ENCODE measurements around the gene EXTL1.
A peak's percentile ranks its signal among the peaks of the same experiment; 100 is the strongest.

Gene EXTL1

DNA sequence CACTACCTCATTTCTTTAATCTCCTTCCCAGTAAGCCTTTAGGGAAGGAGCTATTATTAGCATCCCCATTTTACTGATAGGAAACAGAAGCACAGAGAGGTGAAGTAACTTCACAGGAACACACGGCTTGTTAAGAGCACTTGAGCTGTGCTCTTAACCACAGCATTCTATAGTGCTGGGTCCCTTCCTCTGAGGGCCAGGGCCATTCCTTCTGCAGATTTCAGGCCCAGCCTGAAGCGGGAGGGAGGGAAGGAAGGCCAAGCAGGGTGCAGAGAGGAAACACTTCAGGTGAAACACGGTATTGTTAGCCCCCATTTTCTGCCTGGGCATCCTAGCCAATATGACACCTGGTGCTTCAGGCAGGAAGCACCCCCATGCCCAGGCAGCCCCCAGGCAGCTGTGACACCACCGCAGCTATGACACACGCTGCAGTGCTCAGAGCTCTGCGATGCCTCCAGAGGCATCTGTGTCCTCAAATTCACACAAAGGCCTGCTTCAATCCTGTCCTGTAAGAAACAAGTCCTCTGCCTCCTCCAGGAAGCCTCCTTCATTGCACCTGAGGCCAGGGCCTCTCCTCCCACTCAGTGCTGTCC is 4.5 kb upstream of the EXTL1 start:
- TF ChIP-seq CTCF (IDR thresholded peaks at IDR 0.05; ENCODE audit: low read depth, low read length): no peak
- DNase-seq (ENCODE audit: low read depth in 2 of 2): no peak
- H3K4me3 ChIP-seq (replicated peaks in 1 of 2; ENCODE audit: low read depth in 2 of 2, low read length in 2 of 2): no peak overlapping the region

GRCh38 chr1:26017606-26018005 is 4.0 kb upstream of the EXTL1 start:
- no peak overlapping the region for H3K4me3 ChIP-seq (replicated peaks in 1 of 2; ENCODE audit: low read depth in 2 of 2, low read length in 2 of 2)
- TF ChIP-seq CTCF (IDR thresholded peaks at IDR 0.05; ENCODE audit: low read depth, low read length): no peak
- DNase-seq (ENCODE audit: low read depth in 2 of 2): no peak

DNA sequence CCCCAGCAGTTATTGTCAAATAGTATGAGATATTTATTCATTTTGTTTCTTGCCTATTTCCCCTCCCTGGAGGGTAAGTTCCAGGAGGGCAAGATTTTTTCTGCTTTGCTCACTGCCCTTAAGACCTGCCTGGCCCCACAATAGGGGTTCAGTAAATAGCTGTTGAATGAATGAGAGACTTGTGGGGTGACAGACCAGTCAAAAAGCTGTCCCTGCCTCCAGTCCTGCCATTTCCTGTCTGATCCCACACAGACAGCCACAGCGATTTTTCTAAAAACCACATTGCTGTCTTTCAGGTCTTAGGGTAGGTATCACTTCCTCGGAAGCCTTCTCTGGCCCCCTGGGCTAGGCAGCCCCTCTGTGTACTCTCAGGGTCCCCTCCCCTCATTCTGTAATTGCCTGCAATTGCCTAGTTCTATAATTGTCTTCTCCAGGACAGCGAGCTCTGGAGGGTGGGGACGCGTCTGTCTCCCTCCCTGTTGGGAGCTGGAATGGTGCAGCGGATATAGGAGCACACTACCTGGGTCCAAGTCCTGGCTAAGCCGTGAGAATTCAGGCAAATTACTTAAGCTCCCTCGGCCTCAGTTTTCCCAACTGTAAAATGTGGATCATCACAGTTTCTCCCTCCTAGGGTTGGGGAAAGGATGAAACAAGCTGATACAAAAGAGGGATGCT is 1.8 kb upstream of the EXTL1 start:
- peak in 1 of 2 donors; percentile 68 for DNase-seq (ENCODE audit: low read depth in 2 of 2)
- no peak overlapping the region for H3K4me3 ChIP-seq (replicated peaks in 1 of 2; ENCODE audit: low read depth in 2 of 2, low read length in 2 of 2)
- TF ChIP-seq CTCF (IDR thresholded peaks at IDR 0.05; ENCODE audit: low read depth, low read length): no peak

GRCh38 chr1:26020330-26020768 is 1.2 kb upstream of the EXTL1 start:
- peak; percentile 42 to 51 for DNase-seq (ENCODE audit: low read depth in 2 of 2)
- H3K4me3 ChIP-seq (replicated peaks in 1 of 2; ENCODE audit: low read depth in 2 of 2, low read length in 2 of 2): no peak overlapping the region
- TF ChIP-seq CTCF (IDR thresholded peaks at IDR 0.05; ENCODE audit: low read depth, low read length): no peak

DNA sequence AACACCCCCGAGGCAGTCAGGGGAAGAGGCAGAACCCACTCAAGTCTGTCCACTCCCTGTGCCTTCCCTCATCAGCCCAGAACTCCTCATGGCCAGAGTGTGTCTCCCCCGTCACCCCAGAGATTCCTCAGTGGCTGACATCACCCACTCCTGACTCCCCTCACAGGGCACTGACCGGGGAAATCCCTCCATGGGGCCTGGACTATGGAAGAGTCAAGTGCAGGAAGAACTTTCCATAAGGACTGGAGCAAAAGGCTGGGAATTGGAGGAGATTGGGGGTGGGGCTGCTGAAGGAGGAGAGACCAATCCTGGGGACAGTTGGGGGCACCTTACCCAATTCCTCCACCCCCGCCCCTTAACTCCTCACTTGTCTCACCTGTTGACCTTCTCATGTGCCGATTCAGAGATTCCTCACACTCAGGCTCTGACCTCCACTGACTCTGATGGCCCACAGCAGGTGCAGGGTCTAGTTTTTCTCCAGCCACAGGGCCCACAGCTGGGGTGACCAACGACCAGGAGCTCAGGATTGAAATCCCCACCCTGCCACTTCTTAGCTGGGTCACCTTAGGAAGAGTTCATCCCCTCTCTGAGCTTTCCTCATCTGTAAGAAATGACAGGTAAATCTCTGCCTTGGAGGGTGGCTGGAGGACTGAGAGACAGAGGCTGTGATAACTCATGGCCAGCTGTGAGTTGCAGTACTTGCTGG is 481 bp upstream of the EXTL1 start:
- no peak for TF ChIP-seq CTCF (IDR thresholded peaks at IDR 0.05; ENCODE audit: low read depth, low read length)
- DNase-seq (ENCODE audit: low read depth in 2 of 2): no peak
- H3K4me3 ChIP-seq (replicated peaks in 1 of 2; ENCODE audit: low read depth in 2 of 2, low read length in 2 of 2): no peak overlapping the region

DNA sequence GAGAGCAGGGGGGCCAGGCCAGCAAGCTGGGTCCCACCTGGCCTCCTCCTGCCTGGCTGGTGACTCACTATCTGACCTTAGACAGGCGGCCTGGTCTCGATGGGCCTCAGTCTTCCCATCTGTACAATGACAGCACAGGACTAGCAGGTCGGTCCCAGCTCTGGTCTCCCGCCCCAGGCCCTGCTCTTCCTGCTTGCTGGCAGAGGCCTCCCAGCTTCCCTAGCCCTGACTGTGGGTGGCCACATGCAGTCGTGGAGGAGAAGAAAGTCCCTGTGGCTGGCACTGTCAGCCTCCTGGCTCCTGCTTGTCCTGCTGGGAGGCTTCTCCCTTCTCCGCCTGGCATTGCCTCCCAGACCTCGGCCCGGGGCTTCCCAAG is 817 bp downstream of the EXTL1 start:
- H3K4me3 ChIP-seq (replicated peaks in 1 of 2; ENCODE audit: low read depth in 2 of 2, low read length in 2 of 2): no peak overlapping the region
- TF ChIP-seq CTCF (IDR thresholded peaks at IDR 0.05; ENCODE audit: low read depth, low read length): no peak
- DNase-seq (ENCODE audit: low read depth in 2 of 2): no peak

Data from cardiac fibroblast (primary cell).